Posterior cingulate gyrus (tissue), 11 donors: ENCODE results near the gene FRMD8.

Experiments
- DNase-seq, 10 donors: peaks; one replicate each; pipeline versions ENCODE4 v3.0.0 to v3.0.0-alpha.2; 2020 to 2021; ENCODE audit warnings: mixed read lengths in 3 of 10
- intact Hi-C: fragments of 100-400 bp; cut with DNase I; formaldehyde crosslinking; loops from one replicate; pipeline ENCODE4 v1.15.1; 2023

Gene FRMD8, protein sequence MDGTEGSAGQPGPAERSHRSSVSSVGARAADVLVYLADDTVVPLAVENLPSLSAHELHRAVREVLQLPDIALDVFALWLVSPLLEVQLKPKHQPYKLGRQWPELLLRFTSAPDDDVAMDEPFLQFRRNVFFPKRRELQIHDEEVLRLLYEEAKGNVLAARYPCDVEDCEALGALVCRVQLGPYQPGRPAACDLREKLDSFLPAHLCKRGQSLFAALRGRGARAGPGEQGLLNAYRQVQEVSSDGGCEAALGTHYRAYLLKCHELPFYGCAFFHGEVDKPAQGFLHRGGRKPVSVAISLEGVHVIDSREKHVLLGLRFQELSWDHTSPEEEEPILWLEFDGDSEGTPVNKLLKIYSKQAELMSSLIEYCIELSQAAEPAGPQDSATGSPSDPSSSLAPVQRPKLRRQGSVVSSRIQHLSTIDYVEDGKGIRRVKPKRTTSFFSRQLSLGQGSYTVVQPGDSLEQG

GRCh38 chr11:65386307-65387140 lies at the start of gene FRMD8:
TSS of gene FRMD8 (plus strand) at chr11:65386637. CDS start at chr11:65387037, 400 bp downstream.
- intact Hi-C loops, result no loop called here
- DNase-seq, result peak; percentile 83 to 99 (median 92)

- DNase-seq, result no peak
- intact Hi-C loops, result no loop called here
Observed at GRCh38 chr11:65338676-65339075, 47.8 kb upstream of the FRMD8 start.

GRCh38 chr11:65340226-65340625 lies 46.2 kb upstream of the FRMD8 start:
- peak in 2 of 10 donors; percentile 46 to 90 for DNase-seq
- intact Hi-C loops, result no loop called here

DNA sequence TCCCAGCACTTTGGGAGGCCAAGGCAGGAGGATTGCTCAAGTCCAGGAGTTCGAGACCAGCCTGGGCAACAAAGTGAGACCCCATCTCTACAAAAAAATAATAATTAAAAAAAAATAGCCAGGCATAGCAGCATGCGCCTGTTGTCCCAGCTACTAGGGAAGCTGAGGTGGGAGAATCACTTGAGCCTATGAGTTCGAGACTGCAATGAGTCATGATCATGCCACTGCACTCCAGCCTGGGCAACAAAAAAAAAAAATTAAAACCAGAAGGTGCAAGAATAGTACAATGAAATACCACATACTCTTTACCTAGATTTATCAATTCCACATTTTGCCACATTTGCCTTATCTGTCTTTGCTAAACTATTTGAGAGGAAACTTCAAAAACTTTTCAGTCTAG lies 44.6 kb upstream of the FRMD8 start:
- intact Hi-C loops, result no loop called here
- no peak for DNase-seq

GRCh38 chr11:65351511-65351910 lies 34.9 kb upstream of the FRMD8 start:
- intact Hi-C loops, result no loop called here

DNA sequence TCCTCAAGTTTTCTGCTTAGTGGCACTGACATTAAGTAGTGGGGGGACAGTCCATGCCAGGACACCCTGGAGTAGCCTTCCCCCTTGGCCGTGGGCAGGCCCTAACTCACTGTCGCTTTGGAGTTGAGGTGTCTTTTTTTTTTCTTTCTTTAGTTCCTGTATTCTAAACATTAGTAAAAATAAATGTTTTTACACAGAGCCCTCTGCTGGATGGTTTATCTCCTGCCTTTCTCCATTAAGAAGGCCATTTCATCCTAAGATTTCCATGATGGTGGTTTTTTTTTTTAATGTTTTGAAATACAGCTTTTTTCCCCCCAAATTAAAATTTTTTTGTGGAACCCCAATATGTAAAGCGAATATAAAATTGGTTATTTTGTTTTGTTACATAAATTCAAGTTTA lies 33.7 kb upstream of the FRMD8 start:
- DNase-seq, result no peak
- intact Hi-C loops, result no loop called here

More at GRCh38 chr11:65351511-65351910, 34.9 kb upstream of the FRMD8 start:
- DNase-seq, result peak in 1 of 10 donors; percentile 27

GRCh38 chr11:65353376-65353775 lies 33.1 kb upstream of the FRMD8 start:
- intact Hi-C loops, result no loop called here

GRCh38 chr11:65353900-65354264 lies 32.6 kb upstream of the FRMD8 start:
- DNase-seq, result peak in 9 of 10 donors; percentile 26 to 93 (median 58)
- intact Hi-C loops, result no loop called here

More at GRCh38 chr11:65353376-65353775, 33.1 kb upstream of the FRMD8 start:
- peak in 1 of 10 donors; percentile 47 for DNase-seq

- DNase-seq, result peak; percentile 96 to 100 (median 98)
- intact Hi-C loops, result no loop called here
Observed at GRCh38 chr11:65354265-65355012, 32.0 kb upstream of the FRMD8 start, which contains the start of gene TIGD3. TSS of gene TIGD3 (plus strand) at chr11:65354751. CDS start at chr11:65355809, 1,058 bp downstream.

- peak in 2 of 10 donors; percentile 14 to 87 for DNase-seq
- intact Hi-C loops, result no loop called here
Observed at GRCh38 chr11:65355013-65355775, 31.2 kb upstream of the FRMD8 start.

GRCh38 chr11:65355776-65356393 lies 30.6 kb upstream of the FRMD8 start:
- peak in 9 of 10 donors; percentile 37 to 96 (median 58) for DNase-seq
- intact Hi-C loops, result no loop called here

- peak in 1 of 10 donors; percentile 79 for DNase-seq
- intact Hi-C loops, result no loop called here
Observed at GRCh38 chr11:65356394-65356972, 30.0 kb upstream of the FRMD8 start.

DNA sequence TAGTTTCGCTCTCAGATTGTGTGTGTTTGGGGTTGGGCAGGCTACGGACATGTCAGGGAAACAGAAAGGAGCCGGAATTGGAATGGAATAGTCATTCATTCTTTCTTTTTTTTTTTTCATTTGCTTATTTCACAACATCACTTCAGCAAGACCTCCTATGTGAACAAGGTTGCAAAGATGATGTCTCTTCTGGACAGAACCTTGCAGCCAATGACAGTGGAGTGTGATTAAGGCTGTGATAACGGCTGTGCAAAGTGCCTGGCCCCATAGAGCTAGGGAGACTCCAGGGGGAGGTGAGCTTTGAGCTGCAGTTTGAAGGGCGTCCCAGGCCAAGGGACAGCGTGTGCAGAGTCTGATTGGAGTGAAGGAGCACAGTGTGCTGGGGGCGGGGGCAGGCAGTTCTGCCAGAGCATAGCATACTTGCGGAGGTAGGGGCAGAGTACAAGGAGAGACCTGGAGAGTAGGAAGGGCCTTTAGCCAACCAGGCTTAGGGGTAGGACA lies 28.5 kb upstream of the FRMD8 start:
- peak in 1 of 10 donors; percentile 11 for DNase-seq
- intact Hi-C loops, result no loop called here

- intact Hi-C loops, result loop anchor here (10.0 kb wide), 2 partner anchors 52 to 232 kb away; partner anchors contain the start of gene KCNK7
- peak in 2 of 10 donors; percentile 25 to 62 for DNase-seq
Observed at GRCh38 chr11:65362320-65362931, 24.0 kb upstream of the FRMD8 start.

GRCh38 chr11:65362966-65363365 lies 23.5 kb upstream of the FRMD8 start:
- DNase-seq, result no peak
- intact Hi-C loops, result loop anchor here (10.0 kb wide), 2 partner anchors 52 to 232 kb away; partner anchors contain the start of gene KCNK7

DNA sequence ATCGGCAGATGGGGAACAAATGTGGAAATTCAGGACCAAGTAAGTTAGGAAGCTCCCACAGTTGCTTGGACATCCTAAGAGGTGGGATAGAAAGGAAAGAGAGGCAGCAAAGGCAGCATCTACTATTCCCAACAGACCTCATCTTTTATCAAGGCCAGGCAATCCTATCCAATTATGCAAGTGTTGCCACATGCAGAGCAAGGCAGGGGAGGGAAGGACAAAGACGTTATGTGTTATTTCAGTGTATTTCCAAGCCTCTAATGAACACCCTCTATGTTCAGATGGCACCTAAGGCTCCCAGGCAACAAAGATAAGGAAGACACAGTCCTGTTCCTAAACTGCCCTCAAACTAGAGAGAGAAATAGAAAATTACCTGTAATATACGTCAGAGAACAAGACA lies 22.7 kb upstream of the FRMD8 start:
- DNase-seq, result peak in 1 of 10 donors; percentile 25
- intact Hi-C loops, result loop anchor here (10.0 kb wide), 2 partner anchors 51 to 231 kb away; partner anchors contain the start of gene KCNK7

DNA sequence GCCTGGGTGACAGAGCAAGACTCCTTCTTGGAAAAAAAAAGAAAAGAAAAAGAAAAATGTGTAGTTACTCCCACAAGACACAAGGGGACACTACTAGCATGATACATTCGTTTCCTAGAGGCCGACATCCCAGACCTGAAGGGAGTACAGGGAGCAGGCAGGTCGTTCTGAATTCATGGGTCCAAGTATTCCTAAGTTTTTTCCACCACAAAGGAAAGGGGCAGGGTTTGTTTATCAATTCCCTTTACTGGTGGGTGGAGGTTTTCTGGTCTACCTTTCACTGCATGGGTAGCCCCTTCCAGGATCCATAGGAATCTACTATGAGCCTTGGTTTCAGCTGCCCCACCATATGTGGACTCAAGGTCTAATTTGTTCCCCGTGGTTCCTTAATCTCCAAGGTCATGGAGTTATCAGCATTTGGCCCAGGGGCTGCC lies 20.1 kb upstream of the FRMD8 start:
- intact Hi-C loops, result loop anchor here (1.0 to 10.0 kb wide), 3 partner anchors 48 to 228 kb away; partner anchors contain the start of gene KCNK7
- peak in 1 of 10 donors; percentile 27 for DNase-seq

DNA sequence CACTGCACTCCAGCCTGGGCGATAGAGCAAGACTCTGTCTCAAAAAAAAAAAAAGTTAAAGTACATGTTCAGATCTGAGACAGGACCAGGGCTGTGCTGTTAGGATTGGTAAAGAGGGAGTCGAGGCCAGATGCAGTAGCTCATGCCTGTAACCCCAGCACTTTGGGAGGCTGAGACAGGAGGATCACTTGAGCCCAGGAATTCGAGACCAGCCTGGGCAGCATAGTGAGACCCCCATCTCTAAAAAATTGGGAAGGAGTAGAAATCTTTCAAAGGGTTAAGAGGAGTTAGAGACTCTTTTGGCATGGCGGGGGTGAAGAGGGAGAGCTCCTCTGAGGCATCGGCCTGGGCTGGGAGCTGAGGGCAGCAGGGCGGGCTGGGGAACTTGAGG lies 15.8 kb upstream of the FRMD8 start:
- intact Hi-C loops, result no loop called here
- DNase-seq, result no peak
